Mesendoderm (in vitro differentiated cells): ENCODE data around the gene TSPAN33.

Experiments
- DNase-seq: peaks from one replicate; pipeline ENCODE4 v3.0.0; 2013
- H2AK5ac ChIP-seq: 2 replicates; pipeline ENCODE4 v1.6.1; 2013; ENCODE audit warnings: low read length, inconsistent platforms
- H2BK120ac ChIP-seq: 2 replicates; pipeline ENCODE4 v1.6.1; 2013; ENCODE audit warnings: low read depth, mild to moderate bottlenecking, low read length, moderate library complexity, mixed read lengths
- H2BK15ac ChIP-seq: replicated peaks from 2 replicates; pipeline ENCODE4 v1.6.1; 2013; ENCODE audit warnings: low read depth, mild to moderate bottlenecking, moderate library complexity
- H2BK5ac ChIP-seq: 2 replicates; pipeline ENCODE4 v1.6.1; 2013; ENCODE audit warnings: low read length, inconsistent platforms
- H3K18ac ChIP-seq: 2 replicates; pipeline ENCODE4 v1.6.1; 2013; ENCODE audit warnings: mild to moderate bottlenecking, low read length, mixed read lengths
- H3K23ac ChIP-seq: one replicate; pipeline ENCODE4 v1.6.1; 2013; ENCODE audit warnings: low read length
- H3K27ac ChIP-seq: 2 replicates; pipeline ENCODE4 v1.5.1; 2013; ENCODE audit warnings: low read depth, mild to moderate bottlenecking, inconsistent platforms, low read length, moderate library complexity
- H3K27me3 ChIP-seq: 2 replicates; pipeline ENCODE4 v1.6.1; 2013; ENCODE audit warnings: low read length, control low read depth, mild to moderate bottlenecking, inconsistent platforms; ENCODE audit not compliant: insufficient read depth, poor library complexity
- H3K36me3 ChIP-seq: 2 replicates; pipeline ENCODE4 v1.6.1; 2013; ENCODE audit warnings: low read length, inconsistent platforms; ENCODE audit not compliant: control insufficient read depth, insufficient read depth
- H3K4ac ChIP-seq: one replicate; pipeline ENCODE4 v1.6.1; 2013; ENCODE audit warnings: low read depth, mild to moderate bottlenecking, low read length, moderate library complexity
- H3K4me1 ChIP-seq: 2 replicates; pipeline ENCODE4 v1.6.1; 2013; ENCODE audit warnings: low read depth, low read length, inconsistent platforms; ENCODE audit not compliant: control insufficient read depth
- H3K4me2 ChIP-seq: 2 replicates; pipeline ENCODE4 v1.6.1; 2013; ENCODE audit warnings: low read length
- H3K4me3 ChIP-seq: 2 replicates; pipeline ENCODE4 v1.5.1; 2013; ENCODE audit warnings: mild to moderate bottlenecking, low read length
- H3K56ac ChIP-seq: one replicate; pipeline ENCODE4 v1.6.1; 2013; ENCODE audit warnings: low read length
- H3K79me1 ChIP-seq: 2 replicates; pipeline ENCODE4 v1.6.1; 2013; ENCODE audit warnings: low read length, inconsistent platforms
- H3K79me2 ChIP-seq: 2 replicates; pipeline ENCODE4 v1.6.1; 2013; ENCODE audit warnings: mild to moderate bottlenecking, low read length; ENCODE audit not compliant: control insufficient read depth, insufficient read depth
- H3K9ac ChIP-seq: 2 replicates; pipeline ENCODE4 v1.6.1; 2013; ENCODE audit warnings: low read length, inconsistent platforms
- H4K5ac ChIP-seq: one replicate; pipeline ENCODE4 v1.6.1; 2013; ENCODE audit warnings: low read length
- H4K8ac ChIP-seq: one replicate; pipeline ENCODE4 v1.6.1; 2013; ENCODE audit warnings: low read depth, mild to moderate bottlenecking, control low read depth, low read length, moderate library complexity
- whole genome bisulfite sequencing: extraction: QIAGEN DNeasy Blood & Tissue Kit; methylation state at CpG from one replicate; pipeline ENCODE4 v1.1.7; 2013; ENCODE audit warnings: low lambda C conversion rate, missing lambda C conversion rate; ENCODE audit not compliant: insufficient coverage; ENCODE audit errors: extremely low coverage; 5-methylcytosine and 5-hydroxymethylcytosine counted together

The TSPAN33 gene

GRCh38 chr7:129203050-129203741 is 58.7 kb downstream of the TSPAN33 start:
- no peaks in the 10 kb centered on the region for H3K4me1 ChIP-seq
- no peak overlapping the region for H3K9ac ChIP-seq
- peaks cover 3% of the 10 kb centered on the region for H3K79me1 ChIP-seq
- no peak overlapping the region for H3K56ac ChIP-seq
- H3K4me2 ChIP-seq, result no peak overlapping the region
- no peak overlapping the region for H3K27ac ChIP-seq
- H4K8ac ChIP-seq, result no peak overlapping the region
- no peaks in the 10 kb centered on the region for H3K36me3 ChIP-seq
- no peak overlapping the region for H2BK15ac ChIP-seq
- H4K5ac ChIP-seq, result no peak overlapping the region
- H2BK5ac ChIP-seq, result no peak overlapping the region
- no peak overlapping the region for H2AK5ac ChIP-seq
- DNase-seq, result no peak
- no peak overlapping the region for H3K4me3 ChIP-seq
- WGBS, result no CpG with 5 or more reads among the region's 14 CpGs
- no peak overlapping the region for H3K23ac ChIP-seq
- H3K79me2 ChIP-seq, result peaks cover 2% of the 10 kb centered on the region
- H2BK120ac ChIP-seq, result no peak overlapping the region
- H3K18ac ChIP-seq, result no peak overlapping the region
- H3K27me3 ChIP-seq, result no peaks in the 10 kb centered on the region
- H3K4ac ChIP-seq, result no peak overlapping the region

DNA sequence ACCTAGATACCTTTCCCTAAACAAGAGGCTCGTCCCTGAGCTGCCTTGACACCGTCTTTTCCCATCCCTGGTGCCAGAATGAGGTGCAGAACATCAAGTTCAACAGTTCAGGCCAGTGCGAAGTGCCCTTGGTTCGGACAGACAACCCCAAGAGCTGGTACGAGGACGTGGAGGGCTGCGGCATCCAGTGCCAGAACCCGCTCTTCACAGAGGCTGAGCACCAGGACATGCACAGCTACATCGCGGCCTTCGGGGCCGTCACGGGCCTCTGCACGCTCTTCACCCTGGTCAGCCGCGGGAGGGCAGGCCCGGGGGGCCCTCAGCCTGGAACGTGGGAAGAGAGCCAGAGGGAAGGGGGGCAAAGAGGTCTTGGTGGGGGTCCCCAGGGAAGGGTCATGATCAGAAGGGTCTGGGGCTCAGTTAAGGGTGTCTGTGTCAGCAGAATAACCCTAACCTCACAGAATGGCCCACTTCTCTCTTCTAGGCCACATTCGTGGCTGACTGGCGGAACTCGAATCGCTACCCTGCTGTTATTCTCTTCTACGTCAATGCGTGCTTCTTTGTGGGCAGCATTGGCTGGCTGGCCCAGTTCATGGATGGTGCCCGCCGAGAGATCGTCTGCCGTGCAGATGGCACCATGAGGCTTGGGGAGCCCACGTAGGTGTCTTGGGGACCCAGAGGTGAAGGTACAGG is 60.8 kb downstream of the TSPAN33 start:
- DNase-seq, result no peak
- Histone ChIP-seq H3K79me2 (no peaks in the 10 kb centered on the region), H3K18ac (no peak overlapping the region), H2BK15ac (no peak overlapping the region), H3K56ac (no peak overlapping the region), H3K4ac (no peak overlapping the region), H3K4me2 (no peak overlapping the region), H3K36me3 (no peaks in the 10 kb centered on the region), H2AK5ac (no peak overlapping the region), H3K4me3 (no peak overlapping the region), H4K8ac (no peak overlapping the region), H3K27me3 (no peaks in the 10 kb centered on the region), H3K4me1 (no peaks in the 10 kb centered on the region), H2BK120ac (no peak overlapping the region), H3K23ac (no peak overlapping the region), H4K5ac (no peak overlapping the region), H3K9ac (no peak overlapping the region), H2BK5ac (no peak overlapping the region), H3K79me1 (peaks cover 1% of the 10 kb centered on the region), H3K27ac (no peak overlapping the region)
- WGBS, result no CpG with 5 or more reads among the region's 29 CpGs

GRCh38 chr7:129205987-129206785 is 61.7 kb downstream of the TSPAN33 start:
- no peak overlapping the region for H4K8ac ChIP-seq
- no peak overlapping the region for H3K56ac ChIP-seq
- no peaks in the 10 kb centered on the region for H3K4me1 ChIP-seq
- H3K4me3 ChIP-seq, result no peak overlapping the region
- H3K27me3 ChIP-seq, result no peaks in the 10 kb centered on the region
- no peak overlapping the region for H4K5ac ChIP-seq
- H3K4me2 ChIP-seq, result no peak overlapping the region
- H3K79me2 ChIP-seq, result no peaks in the 10 kb centered on the region
- no peaks in the 10 kb centered on the region for H3K36me3 ChIP-seq
- H3K23ac ChIP-seq, result no peak overlapping the region
- no peak overlapping the region for H2AK5ac ChIP-seq
- WGBS, result no CpG with 5 or more reads among the region's 18 CpGs
- H2BK15ac ChIP-seq, result no peak overlapping the region
- H3K79me1 ChIP-seq, result peaks cover 1% of the 10 kb centered on the region
- no peak overlapping the region for H2BK120ac ChIP-seq
- H3K9ac ChIP-seq, result no peak overlapping the region
- H3K4ac ChIP-seq, result no peak overlapping the region
- DNase-seq, result no peak
- H3K27ac ChIP-seq, result no peak overlapping the region
- no peak overlapping the region for H2BK5ac ChIP-seq
- H3K18ac ChIP-seq, result no peak overlapping the region

- Histone ChIP-seq H3K4ac (no peak overlapping the region), H3K56ac (no peak overlapping the region), H3K4me1 (no peaks in the 10 kb centered on the region), H3K18ac (no peak overlapping the region), H3K27me3 (no peaks in the 10 kb centered on the region), H3K23ac (no peak overlapping the region), H3K36me3 (no peaks in the 10 kb centered on the region), H3K79me1 (no peaks in the 10 kb centered on the region), H2BK120ac (no peak overlapping the region), H3K4me2 (no peak overlapping the region), H4K5ac (no peak overlapping the region), H3K4me3 (no peak overlapping the region), H3K9ac (no peak overlapping the region), H4K8ac (no peak overlapping the region), H3K79me2 (no peaks in the 10 kb centered on the region), H2BK5ac (no peak overlapping the region), H2AK5ac (no peak overlapping the region), H2BK15ac (no peak overlapping the region), H3K27ac (no peak overlapping the region)
- no peak for DNase-seq
- WGBS, result no CpG with 5 or more reads among the region's 9 CpGs
Measured at GRCh38 chr7:129208667-129209066, 64.2 kb downstream of the TSPAN33 start.

GRCh38 chr7:129209067-129209926 is 64.8 kb downstream of the TSPAN33 start:
- Histone ChIP-seq H3K18ac (no peak overlapping the region), H3K4me1 (no peaks in the 10 kb centered on the region), H2BK120ac (no peak overlapping the region), H3K36me3 (no peaks in the 10 kb centered on the region), H2BK5ac (no peak overlapping the region), H2AK5ac (no peak overlapping the region), H3K4me3 (no peak overlapping the region), H2BK15ac (no peak overlapping the region), H3K4me2 (no peak overlapping the region), H4K5ac (no peak overlapping the region), H3K79me1 (no peaks in the 10 kb centered on the region), H3K9ac (no peak overlapping the region), H3K27me3 (no peaks in the 10 kb centered on the region), H4K8ac (no peak overlapping the region), H3K27ac (no peak overlapping the region), H3K56ac (no peak overlapping the region), H3K4ac (no peak overlapping the region), H3K79me2 (no peaks in the 10 kb centered on the region), H3K23ac (no peak overlapping the region)
- no peak for DNase-seq
- no CpG with 5 or more reads among the region's 15 CpGs for WGBS
